ENCODE results near the gene FAM50B. TPM values are rescaled to one million over a fixed set of nuclear protein-coding genes. Genes with fewer than 3 reads are reported as not detected.

Gene FAM50B
- total RNA-seq, 1 donor from 2014 or later = 23.2 TPM

- no peaks in the 10 kb centered on the region for H3K36me3 ChIP-seq
- H3K9me3 ChIP-seq (replicated peaks) = no peaks in the 10 kb centered on the region
- intact Hi-C loops (cut with micrococcal nuclease) = no loop called here
- no peak overlapping the region for H3K4me3 ChIP-seq
- no peak for DNase-seq
- no peaks in the 10 kb centered on the region for H3K27me3 ChIP-seq (ENCODE audit: low read depth)
- no peak overlapping the region for H3K27ac ChIP-seq (replicated peaks)
- H3K4me1 ChIP-seq = peaks cover 31% of the 10 kb centered on the region
- no peak for TF ChIP-seq CTCF (IDR thresholded peaks at IDR 0.05; ENCODE audit: borderline replicate concordance)
Measured at GRCh38 chr6:3893917-3894316, 44.7 kb downstream of the FAM50B start.

- no peak for DNase-seq
- Histone ChIP-seq H3K4me3 (no peak overlapping the region), H3K4me1 (peaks cover 30% of the 10 kb centered on the region), H3K9me3 (replicated peaks) (no peaks in the 10 kb centered on the region), H3K36me3 (no peaks in the 10 kb centered on the region), H3K27ac (replicated peaks) (no peak overlapping the region), H3K27me3 (ENCODE audit: low read depth) (no peaks in the 10 kb centered on the region)
- no peak for TF ChIP-seq CTCF (IDR thresholded peaks at IDR 0.05; ENCODE audit: borderline replicate concordance)
- intact Hi-C loops (cut with micrococcal nuclease) = no loop called here
Measured at GRCh38 chr6:3894590-3895311, 45.6 kb downstream of the FAM50B start.

GRCh38 chr6:3895312-3895653 is 46.1 kb downstream of the FAM50B start:
- no peaks in the 10 kb centered on the region for H3K27me3 ChIP-seq (ENCODE audit: low read depth)
- no peak for DNase-seq
- no peaks in the 10 kb centered on the region for H3K9me3 ChIP-seq (replicated peaks)
- H3K4me3 ChIP-seq = no peak overlapping the region
- H3K36me3 ChIP-seq = no peaks in the 10 kb centered on the region
- H3K4me1 ChIP-seq = peaks cover 30% of the 10 kb centered on the region
- TF ChIP-seq CTCF (IDR thresholded peaks at IDR 0.05; ENCODE audit: borderline replicate concordance) = no peak
- intact Hi-C loops (cut with micrococcal nuclease) = no loop called here
- H3K27ac ChIP-seq (replicated peaks) = no peak overlapping the region

- intact Hi-C loops (cut with micrococcal nuclease) = no loop called here
- no peak for DNase-seq
- TF ChIP-seq CTCF (IDR thresholded peaks at IDR 0.05; ENCODE audit: borderline replicate concordance) = no peak
- H3K27me3 ChIP-seq (ENCODE audit: low read depth) = no peaks in the 10 kb centered on the region
- H3K4me1 ChIP-seq = peaks cover 30% of the 10 kb centered on the region
- no peaks in the 10 kb centered on the region for H3K36me3 ChIP-seq
- no peak overlapping the region for H3K4me3 ChIP-seq
- no peaks in the 10 kb centered on the region for H3K9me3 ChIP-seq (replicated peaks)
- H3K27ac ChIP-seq (replicated peaks) = no peak overlapping the region
Measured at GRCh38 chr6:3895805-3896204, 46.6 kb downstream of the FAM50B start.

- H3K4me3 ChIP-seq = no peak overlapping the region
- no peaks in the 10 kb centered on the region for H3K36me3 ChIP-seq
- intact Hi-C loops (cut with micrococcal nuclease) = no loop called here
- no peaks in the 10 kb centered on the region for H3K9me3 ChIP-seq (replicated peaks)
- no peak for TF ChIP-seq CTCF (IDR thresholded peaks at IDR 0.05; ENCODE audit: borderline replicate concordance)
- H3K27ac ChIP-seq (replicated peaks) = no peak overlapping the region
- H3K4me1 ChIP-seq = peaks cover 12% of the 10 kb centered on the region
- no peak for DNase-seq
- H3K27me3 ChIP-seq (ENCODE audit: low read depth) = no peaks in the 10 kb centered on the region
Measured at GRCh38 chr6:3898265-3898994, 49.3 kb downstream of the FAM50B start.

Data from left ventricle myocardium inferior (tissue), 1 donor.